OCI-LY3 (cell line): Measurements from ENCODE around the gene HAPLN2.

Experiments used
- CTCF ChIP-seq: fragments of 200-600, 300-600 bp; sonication (generic); IDR thresholded peaks from 2 replicates; pipeline ENCODE4 v1.5.1; 2014; ENCODE audit warnings: antibody characterized with exemption, low read length, low read depth
- EZH2phosphoT487 ChIP-seq: fragments of 200-600 bp; shearing (Covaris generic); IDR thresholded peaks from 2 replicates; pipeline ENCODE4 v1.6.1; 2018; ENCODE audit warnings: antibody characterized with exemption, mixed run types, low read depth

GRCh38 chr1:156652131-156652991 lies 33.1 kb downstream of the HAPLN2 start:
- TF ChIP-seq EZH2phosphoT487 = no peak
- TF ChIP-seq CTCF = no peak
